Measurements from ENCODE around the gene GULP1.

GRCh38 chr2:188305271-188305670, 13.6 kb downstream of the GULP1 start:
- TF ChIP-seq, protein P1, sequence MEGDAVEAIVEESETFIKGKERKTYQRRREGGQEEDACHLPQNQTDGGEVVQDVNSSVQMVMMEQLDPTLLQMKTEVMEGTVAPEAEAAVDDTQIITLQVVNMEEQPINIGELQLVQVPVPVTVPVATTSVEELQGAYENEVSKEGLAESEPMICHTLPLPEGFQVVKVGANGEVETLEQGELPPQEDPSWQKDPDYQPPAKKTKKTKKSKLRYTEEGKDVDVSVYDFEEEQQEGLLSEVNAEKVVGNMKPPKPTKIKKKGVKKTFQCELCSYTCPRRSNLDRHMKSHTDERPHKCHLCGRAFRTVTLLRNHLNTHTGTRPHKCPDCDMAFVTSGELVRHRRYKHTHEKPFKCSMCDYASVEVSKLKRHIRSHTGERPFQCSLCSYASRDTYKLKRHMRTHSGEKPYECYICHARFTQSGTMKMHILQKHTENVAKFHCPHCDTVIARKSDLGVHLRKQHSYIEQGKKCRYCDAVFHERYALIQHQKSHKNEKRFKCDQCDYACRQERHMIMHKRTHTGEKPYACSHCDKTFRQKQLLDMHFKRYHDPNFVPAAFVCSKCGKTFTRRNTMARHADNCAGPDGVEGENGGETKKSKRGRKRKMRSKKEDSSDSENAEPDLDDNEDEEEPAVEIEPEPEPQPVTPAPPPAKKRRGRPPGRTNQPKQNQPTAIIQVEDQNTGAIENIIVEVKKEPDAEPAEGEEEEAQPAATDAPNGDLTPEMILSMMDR (IDR thresholded peaks at IDR 0.05), result no peak
- no peak for TF ChIP-seq POLR2A (IDR thresholded peaks at IDR 0.05)
